Subcutaneous adipose tissue (tissue), 4 donors: ENCODE measurements around the gene PSMB10. TPM values are rescaled to one million over a fixed set of nuclear protein-coding genes. Genes with fewer than 3 reads are reported as not detected.

ENCODE experiments used
- CTCF ChIP-seq: fragments of 450-650 bp; IDR thresholded peaks from one replicate; pipeline ENCODE4 v1.5.1; 2016; ENCODE audit warnings: low read depth, mild to moderate bottlenecking, control low read depth, antibody characterized with exemption, moderate library complexity
- total RNA-seq, 4 donors: library from RNA; depleted of rRNA; stranded (reverse); fragments of >200 nt; gene quantifications; one replicate each; pipeline ENCODE4 v1.1.0, GENCODE V29; 2016

The PSMB10 gene
- total RNA-seq, 4 donors from 2014 or later, result 10.3 to 45.8 (median 39.9) TPM

GRCh38 chr16:67950335-67950843, 13.7 kb upstream of the PSMB10 start:
- TF ChIP-seq CTCF, result no peak

GRCh38 chr16:67949645-67950044, 13.0 kb upstream of the PSMB10 start:
- TF ChIP-seq CTCF, result no peak

GRCh38 chr16:67948015-67948414, 11.4 kb upstream of the PSMB10 start:
- TF ChIP-seq CTCF, result no peak

GRCh38 chr16:67946966-67947558, 10.4 kb upstream of the PSMB10 start:
- no peak for TF ChIP-seq CTCF

GRCh38 chr16:67946128-67946569, 9.5 kb upstream of the PSMB10 start:
- TF ChIP-seq CTCF, result no peak

GRCh38 chr16:67945392-67945933, 8.8 kb upstream of the PSMB10 start:
- TF ChIP-seq CTCF, result no peak

- no peak for TF ChIP-seq CTCF
These were observed 8.2 kb upstream of the PSMB10 start for GRCh38 chr16:67944690-67945391.
